ENCODE results near the gene PLCB4. TPM values are rescaled to one million over a fixed set of nuclear protein-coding genes. Genes with fewer than 3 reads are reported as not detected.

PLCB4 gene
- total RNA-seq, 1 donor from 2014 or later, result 12.0 TPM

GRCh38 chr20:9311132-9311531 lies 242.2 kb downstream of the PLCB4 start:
- DNase-seq (ENCODE audit: extremely low spot score in 2 of 2), result no peak
- Histone ChIP-seq H3K4me1 (no peaks in the 10 kb centered on the region), H3K27me3 (no peaks in the 10 kb centered on the region), H3K9me3 (no peaks in the 10 kb centered on the region), H3K27ac (no peak overlapping the region), H3K4me3 (no peak overlapping the region), H3K36me3 (no peaks in the 10 kb centered on the region)
- no peak for TF ChIP-seq POLR2A (IDR thresholded peaks at IDR 0.05)
- no peak for TF ChIP-seq POLR2AphosphoS5 (IDR thresholded peaks at IDR 0.05; ENCODE audit: insufficient read depth in 1 of 2, low read depth in 1 of 2)
- TF ChIP-seq, protein P1, sequence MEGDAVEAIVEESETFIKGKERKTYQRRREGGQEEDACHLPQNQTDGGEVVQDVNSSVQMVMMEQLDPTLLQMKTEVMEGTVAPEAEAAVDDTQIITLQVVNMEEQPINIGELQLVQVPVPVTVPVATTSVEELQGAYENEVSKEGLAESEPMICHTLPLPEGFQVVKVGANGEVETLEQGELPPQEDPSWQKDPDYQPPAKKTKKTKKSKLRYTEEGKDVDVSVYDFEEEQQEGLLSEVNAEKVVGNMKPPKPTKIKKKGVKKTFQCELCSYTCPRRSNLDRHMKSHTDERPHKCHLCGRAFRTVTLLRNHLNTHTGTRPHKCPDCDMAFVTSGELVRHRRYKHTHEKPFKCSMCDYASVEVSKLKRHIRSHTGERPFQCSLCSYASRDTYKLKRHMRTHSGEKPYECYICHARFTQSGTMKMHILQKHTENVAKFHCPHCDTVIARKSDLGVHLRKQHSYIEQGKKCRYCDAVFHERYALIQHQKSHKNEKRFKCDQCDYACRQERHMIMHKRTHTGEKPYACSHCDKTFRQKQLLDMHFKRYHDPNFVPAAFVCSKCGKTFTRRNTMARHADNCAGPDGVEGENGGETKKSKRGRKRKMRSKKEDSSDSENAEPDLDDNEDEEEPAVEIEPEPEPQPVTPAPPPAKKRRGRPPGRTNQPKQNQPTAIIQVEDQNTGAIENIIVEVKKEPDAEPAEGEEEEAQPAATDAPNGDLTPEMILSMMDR (IDR thresholded peaks at IDR 0.05), result no peak
- intact Hi-C loops (cut with DNase I), result no loop called here

GRCh38 chr20:9319687-9320384 lies 250.9 kb downstream of the PLCB4 start:
- no peak overlapping the region for H3K27ac ChIP-seq
- intact Hi-C loops (cut with DNase I), result no loop called here
- no peak overlapping the region for H3K4me3 ChIP-seq
- no peaks in the 10 kb centered on the region for H3K36me3 ChIP-seq
- no peaks in the 10 kb centered on the region for H3K9me3 ChIP-seq
- TF ChIP-seq POLR2A (IDR thresholded peaks at IDR 0.05), result no peak
- TF ChIP-seq, protein P1 (IDR thresholded peaks at IDR 0.05), result no peak
- no peak for TF ChIP-seq POLR2AphosphoS5 (IDR thresholded peaks at IDR 0.05; ENCODE audit: insufficient read depth in 1 of 2, low read depth in 1 of 2)
- no peaks in the 10 kb centered on the region for H3K27me3 ChIP-seq
- DNase-seq (ENCODE audit: extremely low spot score in 2 of 2), result no peak
- H3K4me1 ChIP-seq, result no peaks in the 10 kb centered on the region

GRCh38 chr20:9321007-9321406 lies 252.1 kb downstream of the PLCB4 start:
- Histone ChIP-seq H3K4me3 (no peak overlapping the region), H3K9me3 (no peaks in the 10 kb centered on the region), H3K27ac (no peak overlapping the region), H3K27me3 (no peaks in the 10 kb centered on the region), H3K4me1 (no peaks in the 10 kb centered on the region), H3K36me3 (no peaks in the 10 kb centered on the region)
- no peak for DNase-seq (ENCODE audit: extremely low spot score in 2 of 2)
- TF ChIP-seq POLR2A (IDR thresholded peaks at IDR 0.05), result no peak
- TF ChIP-seq, protein P1 (IDR thresholded peaks at IDR 0.05), result no peak
- no peak for TF ChIP-seq POLR2AphosphoS5 (IDR thresholded peaks at IDR 0.05; ENCODE audit: insufficient read depth in 1 of 2, low read depth in 1 of 2)
- intact Hi-C loops (cut with DNase I), result no loop called here

- intact Hi-C loops (cut with DNase I), result no loop called here
- TF ChIP-seq, protein P1 (IDR thresholded peaks at IDR 0.05), result no peak
- TF ChIP-seq POLR2A (IDR thresholded peaks at IDR 0.05) (no peak), POLR2AphosphoS5 (IDR thresholded peaks at IDR 0.05; ENCODE audit: insufficient read depth in 1 of 2, low read depth in 1 of 2) (no peak)
- Histone ChIP-seq H3K36me3 (no peaks in the 10 kb centered on the region), H3K9me3 (no peaks in the 10 kb centered on the region), H3K4me1 (no peaks in the 10 kb centered on the region), H3K4me3 (no peak overlapping the region), H3K27me3 (no peaks in the 10 kb centered on the region), H3K27ac (no peak overlapping the region)
- DNase-seq (ENCODE audit: extremely low spot score in 2 of 2), result no peak
These were observed 253.8 kb downstream of the PLCB4 start for GRCh38 chr20:9322661-9323060.

DNA sequence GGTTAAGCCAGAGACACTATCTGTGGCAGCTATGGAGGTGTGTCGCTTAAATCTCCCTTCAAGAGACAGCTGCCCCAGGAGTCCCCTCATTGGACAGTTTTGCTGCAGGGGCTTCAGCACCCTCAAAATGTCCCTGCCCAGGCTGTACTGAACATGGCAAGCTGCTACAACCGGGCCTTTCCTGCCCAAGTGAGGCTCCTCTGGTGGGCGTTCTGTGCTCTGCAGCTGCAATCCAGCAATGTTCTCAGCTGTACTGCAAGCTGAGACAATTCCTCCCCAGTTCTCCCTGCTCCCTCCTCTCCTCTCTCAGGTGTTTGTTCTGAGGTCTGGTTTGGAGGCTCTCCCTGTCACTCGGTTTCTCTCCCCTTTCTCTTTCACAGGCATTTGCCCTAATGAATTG lies 254.7 kb downstream of the PLCB4 start:
- DNase-seq (ENCODE audit: extremely low spot score in 2 of 2), result no peak
- H3K27ac ChIP-seq, result no peak overlapping the region
- no peaks in the 10 kb centered on the region for H3K36me3 ChIP-seq
- H3K4me1 ChIP-seq, result no peaks in the 10 kb centered on the region
- TF ChIP-seq POLR2AphosphoS5 (IDR thresholded peaks at IDR 0.05; ENCODE audit: insufficient read depth in 1 of 2, low read depth in 1 of 2) (no peak), POLR2A (IDR thresholded peaks at IDR 0.05) (no peak)
- TF ChIP-seq, protein P1 (IDR thresholded peaks at IDR 0.05), result no peak
- intact Hi-C loops (cut with DNase I), result no loop called here
- H3K27me3 ChIP-seq, result no peaks in the 10 kb centered on the region
- no peak overlapping the region for H3K4me3 ChIP-seq
- H3K9me3 ChIP-seq, result no peaks in the 10 kb centered on the region

Data from vagina (tissue), 2 donors.